Kidney capillary endothelial cell (primary cell): Measurements from ENCODE around the gene AREG.
A peak's percentile ranks its signal among the peaks of the same experiment; 100 is the strongest.

Source experiments
- DNase-seq: peaks from one replicate; pipeline ENCODE4 v3.0.0-alpha.2; 2018; ENCODE audit warnings: low spot score

AREG gene

DNA sequence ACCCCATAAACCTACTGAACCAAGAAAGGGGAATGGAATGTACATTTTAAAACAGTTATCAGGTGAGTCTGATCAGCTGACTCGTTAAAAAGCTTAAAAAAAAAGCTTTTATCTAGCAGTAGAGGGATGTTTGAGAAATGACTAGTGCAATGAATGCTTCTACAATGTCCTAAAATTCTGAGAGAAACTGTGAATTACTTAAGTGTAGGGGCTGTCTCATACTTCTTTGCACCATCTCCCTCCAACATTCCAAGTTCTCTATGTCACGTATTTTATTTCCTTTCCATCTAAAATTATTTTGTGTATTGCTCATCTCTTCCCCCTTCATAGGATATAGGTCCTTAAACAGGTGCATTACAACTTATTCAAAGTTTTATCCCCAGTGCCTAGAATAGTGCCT is 11.9 kb upstream of the AREG start:
- no peak for DNase-seq

DNA sequence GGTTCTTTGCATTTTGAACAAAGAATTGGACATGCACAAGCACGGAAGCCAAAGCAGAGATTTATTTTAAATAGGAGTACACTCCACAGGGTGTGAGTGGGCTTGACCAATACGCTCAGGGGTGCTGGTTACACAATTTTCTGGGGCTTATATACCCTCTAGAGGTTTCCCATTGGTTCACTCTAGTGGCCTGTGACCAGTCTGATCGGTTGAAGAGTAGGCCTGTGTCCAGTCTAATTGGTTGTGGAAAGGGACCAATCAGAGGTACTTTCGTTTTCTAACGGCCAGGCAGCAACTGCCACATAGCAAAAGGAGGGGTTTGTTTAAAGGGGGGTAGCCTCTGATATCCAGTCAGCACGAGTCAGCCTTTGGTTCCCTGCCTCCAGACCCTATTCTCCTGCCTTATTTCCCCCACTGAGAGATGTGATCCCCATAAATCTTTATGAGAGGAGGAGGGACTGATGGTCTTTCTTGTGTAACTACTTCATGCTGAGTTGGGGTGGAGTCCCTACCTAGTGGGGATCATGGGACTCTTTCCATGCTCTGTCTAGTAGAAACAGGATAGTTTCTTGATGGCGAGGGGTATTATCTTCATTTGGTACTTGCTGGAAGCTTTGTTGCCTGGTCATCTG is 11.3 kb upstream of the AREG start:
- no peak for DNase-seq

DNA sequence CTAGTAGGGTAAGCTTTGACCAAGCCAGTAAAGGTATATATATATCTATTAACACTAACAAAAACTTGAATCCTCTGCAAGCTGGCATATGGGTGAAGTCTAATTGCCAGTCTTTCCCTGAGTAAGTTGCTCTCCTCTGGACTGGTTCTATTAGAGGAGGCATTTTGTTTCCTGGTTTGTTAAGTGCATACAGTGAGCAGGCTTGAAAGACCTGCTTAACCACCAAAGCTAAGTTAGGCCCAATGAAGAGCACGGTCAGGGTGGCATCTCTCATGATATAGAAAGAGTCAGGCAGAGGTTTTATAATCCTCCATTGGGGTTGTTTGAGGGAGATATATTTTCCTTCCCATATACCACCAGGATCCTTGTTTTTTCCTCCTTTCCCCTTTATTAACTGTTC is 9.6 kb upstream of the AREG start:
- DNase-seq = no peak

DNA sequence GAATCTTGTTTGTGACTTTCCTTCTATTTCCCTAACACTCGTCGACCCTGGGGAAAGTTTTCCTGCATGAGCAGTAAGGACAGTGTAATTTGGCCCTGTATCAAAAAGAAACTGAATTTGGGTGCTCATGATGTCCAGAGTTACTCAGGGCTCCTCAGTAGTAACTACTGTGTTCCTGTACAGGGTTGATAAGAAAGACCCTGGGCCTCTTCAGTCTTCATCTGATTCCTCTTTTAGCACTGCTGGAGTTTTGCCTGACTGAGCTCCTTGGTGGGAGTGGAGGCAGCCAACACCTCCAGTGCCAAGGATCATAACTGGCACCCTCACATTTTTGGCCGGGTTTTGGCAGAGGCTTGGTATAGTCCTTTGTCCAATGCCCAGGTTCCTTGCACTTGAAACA is 7.1 kb upstream of the AREG start:
- DNase-seq = no peak

DNA sequence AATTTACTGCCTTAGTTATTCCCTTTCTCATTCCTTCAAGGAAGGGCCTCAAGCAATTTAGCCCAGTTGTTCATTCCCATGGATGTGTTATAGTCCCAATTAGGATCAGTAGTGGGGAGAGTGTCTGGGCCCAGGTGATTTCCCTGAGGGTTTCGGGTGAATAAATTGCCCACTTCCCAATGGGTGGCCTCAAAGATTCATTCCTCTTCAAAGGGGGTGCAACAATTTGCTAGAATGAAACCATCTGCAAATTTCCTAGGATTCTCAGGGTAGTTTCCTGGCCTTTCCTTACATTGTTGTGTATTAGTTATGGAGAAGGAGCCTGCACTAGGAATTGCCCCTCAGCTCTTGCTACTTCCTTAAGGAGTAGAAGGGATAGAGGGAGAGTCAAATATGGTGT is 6.3 kb upstream of the AREG start:
- no peak for DNase-seq

DNA sequence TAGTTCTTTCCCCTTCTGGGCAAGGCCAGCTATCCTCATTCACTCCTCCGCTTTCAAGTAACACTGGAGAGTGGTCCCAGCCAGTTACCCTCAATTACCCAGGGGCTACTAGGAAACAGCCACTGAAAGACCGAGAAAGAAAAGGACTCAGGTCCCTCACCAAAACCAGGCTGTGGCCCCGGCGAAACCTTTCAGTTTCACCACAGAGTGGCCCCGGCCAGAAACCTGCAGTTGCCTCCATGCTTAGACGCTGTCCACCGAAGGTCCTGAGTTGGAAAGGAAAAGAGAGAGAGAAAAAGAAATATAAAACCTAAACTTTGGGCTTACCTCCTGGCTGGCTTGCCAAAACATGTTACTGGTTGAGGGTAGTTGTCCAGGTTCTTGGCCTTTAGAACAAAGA is 5.0 kb upstream of the AREG start:
- no peak for DNase-seq

DNA sequence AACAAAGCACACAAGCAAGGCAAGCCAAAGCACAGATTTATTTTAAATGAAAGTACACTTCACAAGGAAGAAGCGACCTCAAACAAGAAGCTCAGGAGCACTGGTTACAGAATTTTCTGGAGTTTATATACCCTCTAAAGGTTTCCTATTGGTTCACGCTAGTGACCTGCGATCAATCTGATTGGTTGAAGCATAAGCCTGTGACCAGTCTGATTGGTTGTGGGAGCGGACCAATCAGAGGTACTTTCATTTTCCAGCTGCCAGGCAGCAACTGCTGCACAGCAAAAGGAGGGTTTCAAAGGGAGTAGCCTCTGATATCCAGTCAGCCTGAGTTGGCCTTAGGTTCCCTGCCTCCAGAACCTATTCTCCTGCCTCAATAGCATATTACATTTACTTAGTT is 4.6 kb upstream of the AREG start:
- DNase-seq = no peak

DNA sequence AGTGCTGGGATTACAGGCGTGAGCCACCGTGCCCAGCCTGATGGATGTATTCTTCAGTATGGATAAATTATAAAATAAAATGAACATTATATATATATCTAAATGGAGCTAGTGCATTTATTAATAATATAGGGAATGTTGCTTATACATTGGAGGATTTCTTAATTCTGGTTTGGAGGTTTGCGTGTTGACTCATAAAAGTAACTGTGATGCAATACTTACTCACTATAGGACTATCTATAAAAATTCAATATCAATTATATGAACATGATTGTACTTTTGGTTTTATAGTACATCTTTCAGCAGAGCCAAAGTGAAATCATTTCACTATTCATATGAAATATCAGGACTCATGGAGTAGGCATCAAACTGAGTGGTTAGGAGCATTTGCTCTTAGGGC is 3.2 kb upstream of the AREG start:
- DNase-seq = no peak

DNA sequence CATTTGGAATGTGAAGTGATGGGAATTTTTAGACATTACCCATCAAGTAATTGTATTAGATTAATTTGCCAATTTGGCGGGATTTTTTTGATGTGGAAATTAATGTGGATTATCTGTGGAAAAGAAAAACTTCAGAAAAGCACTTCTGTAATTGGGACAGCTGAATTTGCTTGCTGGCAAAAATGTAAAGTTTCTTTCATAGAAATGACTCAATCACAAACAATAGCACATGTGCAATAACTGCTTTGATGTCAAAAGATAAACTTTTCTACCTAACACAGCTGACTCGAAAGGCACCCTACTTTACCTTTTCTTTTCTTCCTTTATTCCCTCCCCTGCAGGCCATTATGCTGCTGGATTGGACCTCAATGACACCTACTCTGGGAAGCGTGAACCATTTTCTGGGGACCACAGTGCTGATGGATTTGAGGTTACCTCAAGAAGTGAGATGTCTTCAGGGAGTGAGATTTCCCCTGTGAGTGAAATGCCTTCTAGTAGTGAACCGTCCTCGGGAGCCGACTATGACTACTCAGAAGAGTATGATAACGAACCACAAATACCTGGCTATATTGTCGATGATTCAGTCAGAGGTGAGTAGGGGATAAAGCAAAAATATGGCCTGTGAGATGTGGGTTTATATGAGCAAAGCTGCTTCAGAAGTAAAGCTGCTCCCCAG is 1.4 kb downstream of the AREG start:
- no peak for DNase-seq

DNA sequence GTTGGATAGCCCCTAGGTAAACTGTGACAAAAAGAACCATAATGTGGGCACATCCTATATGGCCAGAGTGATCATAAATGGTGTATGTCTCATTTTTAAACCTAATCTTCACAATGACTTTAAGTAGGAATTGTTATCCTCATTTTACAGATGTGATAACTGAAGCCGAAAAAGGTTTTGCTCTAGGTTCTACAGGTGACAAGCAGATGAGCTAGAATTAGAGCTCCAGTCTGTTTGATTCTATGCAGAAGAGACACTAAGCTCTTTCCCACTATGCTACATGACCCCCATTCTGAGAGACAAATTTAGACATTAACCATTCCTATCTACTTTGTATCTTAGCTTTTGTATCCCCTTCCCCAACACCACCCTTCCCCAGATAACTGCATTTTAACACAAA is 2.0 kb downstream of the AREG start:
- DNase-seq = no peak

DNA sequence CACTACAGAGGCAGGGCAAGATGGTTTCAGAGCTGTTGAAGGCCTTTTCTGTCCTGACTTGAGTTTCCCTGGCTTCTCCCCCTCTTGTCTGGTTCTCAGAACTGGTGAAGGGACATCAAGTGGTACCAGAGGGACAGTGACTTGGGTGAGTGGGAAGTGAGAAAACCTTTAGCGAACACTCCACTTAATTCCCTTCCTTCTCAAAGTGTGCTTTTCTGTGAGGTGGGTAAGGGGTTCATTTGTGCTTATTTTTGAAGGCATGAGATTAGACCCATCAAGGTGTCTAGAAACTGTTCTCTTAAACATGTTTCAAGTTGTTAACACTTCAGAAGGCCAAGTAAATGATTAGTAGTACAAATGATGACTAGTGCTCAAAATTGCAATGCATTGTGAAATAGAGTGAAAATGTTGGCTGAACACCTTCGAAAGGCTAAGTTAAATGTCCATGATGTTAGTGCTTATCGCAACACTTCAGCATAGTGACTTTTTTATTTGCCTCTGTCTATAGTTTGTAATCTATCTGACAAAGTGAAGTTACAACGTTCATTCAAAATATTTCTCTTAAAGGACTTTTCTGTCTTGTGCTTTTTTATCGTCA is 2.8 kb downstream of the AREG start:
- DNase-seq = no peak

DNA sequence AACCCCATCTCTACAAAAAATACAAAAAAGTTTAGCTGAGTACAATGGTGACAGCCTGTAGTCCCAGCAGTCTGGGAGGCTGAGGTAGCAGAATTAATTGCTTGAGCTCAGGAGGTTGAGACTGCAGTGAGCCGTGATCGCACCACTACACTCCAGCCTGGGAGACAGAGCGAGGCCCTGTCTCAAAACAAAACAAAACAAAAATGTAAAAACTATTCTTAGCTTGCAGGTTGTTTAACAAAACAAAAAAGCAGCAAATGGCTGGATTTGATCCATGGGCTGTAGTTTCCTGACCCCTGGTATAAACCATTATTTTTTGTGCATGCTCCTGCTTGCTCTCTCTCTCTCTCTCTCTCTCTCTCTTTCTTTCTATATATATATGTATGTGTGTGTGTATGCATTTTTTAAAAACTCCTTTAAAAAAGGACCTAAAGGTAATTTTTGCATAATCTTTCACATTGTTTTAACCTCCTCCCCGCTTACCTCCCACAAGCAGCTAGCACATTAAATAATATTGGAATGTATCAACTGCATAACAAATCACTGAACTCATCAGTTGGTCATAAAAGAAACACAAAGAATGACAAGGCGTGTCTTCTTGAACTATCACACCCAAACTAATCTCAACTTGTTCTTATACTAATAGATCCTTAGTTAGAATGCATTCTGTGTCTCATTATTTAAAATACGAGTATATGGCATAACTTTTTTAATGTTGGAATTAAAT is 4.8 kb downstream of the AREG start:
- DNase-seq = no peak

DNA sequence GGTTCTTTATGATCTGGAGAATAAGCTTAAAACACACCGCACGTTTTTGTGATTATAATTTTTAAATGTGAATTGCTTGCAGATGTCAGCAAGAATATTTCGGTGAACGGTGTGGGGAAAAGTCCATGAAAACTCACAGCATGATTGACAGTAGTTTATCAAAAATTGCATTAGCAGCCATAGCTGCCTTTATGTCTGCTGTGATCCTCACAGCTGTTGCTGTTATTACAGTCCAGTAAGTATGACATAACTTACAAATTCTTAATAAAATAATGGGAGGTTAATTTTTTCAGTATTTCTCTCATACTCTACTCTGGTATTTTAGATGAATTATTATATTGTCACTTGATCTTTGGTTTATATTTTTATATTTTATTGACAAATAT is 5.4 kb downstream of the AREG start:
- DNase-seq = no peak

DNA sequence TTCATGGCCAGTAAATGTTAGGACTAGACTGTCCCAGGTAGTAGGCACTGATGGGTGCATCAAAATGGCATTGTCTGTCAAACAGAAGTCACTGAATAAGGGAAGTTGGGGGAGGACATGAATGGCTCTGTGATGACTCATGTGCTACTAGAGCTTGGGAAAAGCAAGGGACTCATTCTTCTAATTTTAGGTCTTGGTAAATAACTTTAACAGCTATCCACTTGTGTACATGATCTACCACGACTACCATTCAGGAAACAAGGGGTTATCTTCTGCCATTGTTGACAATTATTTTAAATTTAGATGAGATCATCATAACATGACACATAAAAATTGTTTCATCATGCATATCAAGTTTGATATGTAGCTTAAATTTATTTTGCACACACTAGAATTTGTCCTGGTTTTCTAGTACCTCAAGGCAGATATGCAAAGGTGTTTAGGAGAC is 6.3 kb downstream of the AREG start:
- peak; percentile 84 for DNase-seq

DNA sequence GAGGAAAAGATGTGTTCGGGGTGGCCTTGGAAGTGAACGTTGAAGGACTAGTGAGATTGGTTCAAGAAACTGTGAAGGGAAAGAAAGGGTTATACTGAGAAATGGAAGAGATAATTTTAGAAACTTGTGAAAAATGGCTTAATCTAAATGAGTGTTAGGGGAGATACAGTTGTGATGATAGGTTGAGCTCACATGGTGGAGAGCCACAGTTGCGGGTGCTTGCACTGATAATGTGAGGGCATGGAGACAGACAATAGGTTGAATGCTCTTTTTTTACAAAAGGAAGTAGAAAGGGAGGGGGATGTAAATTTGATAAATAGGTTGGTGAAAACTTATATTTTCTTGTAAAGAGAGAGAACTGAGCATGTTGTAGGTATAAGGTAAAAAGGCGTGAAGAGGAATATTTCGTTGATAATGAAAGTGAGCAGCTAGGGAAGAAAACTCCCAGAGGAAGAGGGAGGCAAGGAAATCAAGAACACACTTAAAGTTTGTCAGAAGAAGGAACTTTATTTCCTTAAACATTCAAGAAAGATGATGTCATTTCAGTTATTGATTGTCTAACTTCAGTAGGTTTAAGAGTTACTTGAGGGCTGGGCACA is 8.2 kb downstream of the AREG start:
- DNase-seq = no peak

DNA sequence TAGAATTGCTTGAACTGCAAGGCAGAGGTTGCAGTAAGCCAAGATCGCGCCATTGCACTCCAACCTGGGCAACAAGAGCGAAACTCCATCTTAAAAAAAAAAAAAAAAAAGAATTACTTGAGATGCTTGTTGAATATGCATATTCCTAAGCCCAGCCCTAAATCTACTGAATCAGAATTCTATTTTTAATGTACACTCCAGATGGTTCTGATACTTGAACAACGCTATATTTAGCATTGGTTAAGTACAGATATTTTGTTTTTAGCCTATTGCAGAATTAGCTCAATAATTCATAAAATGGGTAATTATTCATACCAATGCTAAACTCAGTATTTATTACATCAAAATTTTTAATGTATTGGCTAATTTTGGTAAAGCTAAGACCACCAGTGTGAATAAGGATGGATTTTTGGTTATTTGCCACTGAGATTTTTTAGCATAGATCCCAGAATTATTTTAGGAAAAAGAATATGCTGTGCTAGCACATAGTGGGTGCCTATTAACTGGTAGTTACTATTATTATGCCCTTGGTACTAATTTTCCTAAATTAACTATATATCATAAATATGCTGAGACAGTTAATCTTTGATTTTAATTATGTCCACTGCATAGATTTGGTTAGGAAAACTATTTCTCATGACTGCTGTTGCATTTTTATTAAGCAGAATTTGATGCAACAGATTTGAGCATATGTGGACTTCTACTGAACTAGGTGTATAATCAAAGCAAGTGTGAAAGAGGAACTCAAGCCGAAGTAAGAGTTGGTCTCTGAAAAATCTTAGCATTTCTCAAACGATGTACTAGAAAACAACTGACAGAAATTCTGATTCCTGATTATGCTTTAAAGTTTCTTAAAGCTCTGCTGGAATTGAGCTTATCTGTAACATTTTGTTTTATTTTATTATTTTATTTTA is 9.2 kb downstream of the AREG start:
- no peak for DNase-seq

DNA sequence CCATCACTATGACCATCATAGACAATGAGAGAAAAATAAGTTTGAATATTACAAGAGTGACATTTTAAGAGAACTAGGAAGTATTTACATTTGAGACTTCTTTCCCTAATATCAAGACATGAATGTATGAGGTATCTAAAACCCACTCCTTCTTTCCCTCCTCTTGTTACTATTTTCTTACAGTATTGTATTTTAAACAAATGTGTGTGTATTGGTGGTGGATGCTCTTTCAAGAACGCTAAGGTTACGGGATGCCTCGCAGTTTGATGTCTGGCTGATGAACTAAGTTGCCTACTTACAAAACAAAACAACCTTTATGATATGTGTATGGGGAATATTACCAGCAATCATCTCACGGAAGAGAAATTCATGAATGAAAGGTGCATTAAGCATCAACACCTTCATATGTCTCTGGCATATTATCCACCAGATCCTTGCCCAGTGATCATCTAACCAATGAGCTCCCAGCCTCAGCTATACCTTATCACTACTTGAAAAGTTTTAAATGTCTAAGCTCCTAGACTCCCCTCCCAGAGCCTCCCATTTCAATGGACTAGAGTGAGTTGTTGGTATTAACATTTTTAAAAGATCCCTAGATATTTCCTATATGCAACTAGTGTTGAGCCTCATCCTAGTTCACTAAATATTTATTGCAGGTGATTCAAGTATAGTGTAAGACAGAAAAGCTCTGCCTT is 10.6 kb downstream of the AREG start:
- no peak for DNase-seq

DNA sequence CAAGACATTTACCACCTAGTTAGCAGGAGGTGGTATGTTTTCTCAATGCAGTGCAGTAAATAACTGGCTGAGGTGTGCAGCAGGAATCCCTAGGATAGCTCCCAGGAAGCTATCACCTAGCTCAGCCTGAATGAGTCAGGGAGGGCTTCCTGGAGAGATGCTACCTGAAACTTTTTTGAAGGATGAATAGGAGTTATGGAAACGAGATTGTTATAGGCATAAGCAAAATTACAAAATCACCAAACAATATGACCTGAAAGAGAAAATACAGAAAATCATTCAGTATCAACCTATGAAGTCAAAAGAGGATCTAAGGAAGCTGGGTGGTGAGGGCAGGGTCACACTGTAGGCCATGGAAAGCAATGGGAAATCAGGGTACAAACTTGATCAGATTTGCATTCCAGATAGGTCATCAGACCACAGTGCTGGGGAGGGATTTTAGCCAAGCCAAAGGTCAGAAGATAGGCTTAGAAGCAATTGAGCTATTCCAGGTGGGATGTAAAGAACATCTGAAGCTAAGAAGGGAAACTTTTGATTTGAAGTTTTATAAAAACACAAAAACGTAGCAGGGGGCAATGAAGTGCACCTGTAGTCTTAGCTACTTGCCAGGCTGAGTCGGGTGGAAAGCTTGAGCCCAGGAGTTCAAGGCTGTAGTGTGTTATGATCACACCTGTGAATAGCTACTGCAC is 11.3 kb downstream of the AREG start:
- DNase-seq = no peak

DNA sequence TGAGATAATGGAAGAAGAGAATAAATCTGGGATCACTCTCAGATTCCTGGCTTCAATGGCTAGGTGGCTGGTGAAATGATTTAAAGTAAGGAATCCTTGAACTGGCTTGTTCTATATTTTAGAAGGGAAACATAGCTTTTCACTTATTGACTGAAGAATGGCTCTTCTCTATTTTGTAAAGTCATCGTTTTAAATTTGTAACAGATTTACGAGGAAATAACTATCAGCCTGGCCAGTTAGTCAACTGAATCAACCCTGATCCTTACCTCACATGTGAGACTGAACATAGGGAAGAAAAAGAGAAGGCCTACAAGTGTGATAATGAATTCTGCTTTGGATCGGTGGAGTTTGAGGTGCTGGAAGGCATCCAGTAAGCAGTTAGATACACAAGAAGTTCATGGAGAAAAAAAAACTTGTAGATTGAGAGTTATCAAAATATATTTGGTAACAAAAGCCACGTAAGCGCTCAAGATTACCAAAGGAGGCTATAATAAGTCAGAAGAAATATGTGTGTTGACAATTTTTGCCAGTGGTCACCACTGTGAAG is 12.0 kb downstream of the AREG start:
- DNase-seq = no peak

DNA sequence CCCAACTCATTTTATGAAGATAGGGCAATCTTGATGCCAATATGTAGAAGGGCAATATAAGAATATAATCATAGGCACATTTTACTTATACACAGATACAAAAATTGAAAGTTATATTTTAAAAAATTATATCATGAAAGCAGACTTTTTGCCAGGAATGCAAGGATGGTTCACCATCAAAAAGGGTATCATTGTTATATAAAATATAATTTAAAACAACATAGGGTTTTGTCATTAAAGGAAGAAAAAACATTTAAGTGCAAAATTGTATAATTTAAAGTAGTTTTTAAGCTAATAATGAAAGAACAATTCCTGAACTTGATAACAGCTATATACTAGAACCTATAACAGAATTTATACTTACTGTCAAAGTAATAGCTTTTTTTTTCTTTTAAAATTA is 15.9 kb downstream of the AREG start:
- DNase-seq = no peak
